GM12878 (cell line): ENCODE data around the gene TMCC2. TPM values are rescaled to one million over a fixed set of nuclear protein-coding genes. Genes with fewer than 3 reads are reported as not detected.

Experiments used
- ATAC-seq: fragments of 200-7000 bp; cut with Tn5 transposase; 3 replicates; pipeline ENCODE4 v1.9.1; 2020; ENCODE audit warnings: mild to moderate bottlenecking, moderate library complexity
- BruUV-seq: library from RNA; stranded (reverse); fragments of 400-500 nt; replicated peaks from 2 replicates; lab custom pipeline; 2021; lab: Mats Ljungman, UMichigan
- CTCF ChIA-PET: fragments of 300-600 bp; sonication (Branson Sonifier 250); formaldehyde crosslinking; extraction: SDS; loops from one replicate; lab custom pipeline; 2021; ENCODE audit warnings: inconsistent platforms; lab: Yijun Ruan, JAX
- POLR2A ChIA-PET: fragments of 350-600 bp; formaldehyde crosslinking; extraction: SDS; loops from one replicate; lab custom pipeline; 2021; ENCODE audit warnings: inconsistent platforms; lab: Charles Lee
- RAD21 ChIA-PET: fragments of 300-600 bp; sonication (Branson Sonifier 250); formaldehyde crosslinking; loops from one replicate; lab custom pipeline; 2023; ENCODE audit warnings: antibody characterized with exemption; ENCODE audit not compliant: unreplicated experiment; lab: Charles Lee
- SMC1A ChIA-PET: fragments of 300-600 bp; sonication (Branson Sonifier 250); formaldehyde crosslinking; loops from one replicate; lab custom pipeline; 2023; ENCODE audit not compliant: unreplicated experiment, uncharacterized antibody; lab: Charles Lee
- DNase-seq: peaks from one replicate; pipeline ENCODE4 v3.0.0-alpha.2; 2011; ENCODE audit warnings: low read depth, low spot score
- FAIRE-seq: peaks from 3 replicates; lab custom pipeline; 2011; peaks lifted over from hg19 to GRCh38; lab: Jason Lieb, UNC
- H2AFZ ChIP-seq: 2 replicates; pipeline ENCODE4 v1.6.0; 2011; ENCODE audit warnings: low read depth, low read length, control low read depth; ENCODE audit not compliant: control insufficient read depth
- H3K27ac ChIP-seq: 2 replicates; pipeline ENCODE4 v1.5.1; 2011; ENCODE audit warnings: control low read depth; ENCODE audit not compliant: control insufficient read depth, insufficient read depth
- H3K27me3 ChIP-seq, 2 experiments: replicated peaks in 1 of 2; 2 replicates each; pipeline versions ENCODE4 v1.6.0 to v1.6.1; 2011; ENCODE audit warnings: low read length in 1 of 2; ENCODE audit not compliant: control insufficient read depth in 2 of 2, insufficient read depth in 2 of 2
- H3K36me3 ChIP-seq, 2 experiments: 2 replicates each; pipeline ENCODE4 v1.5.1; 2011; ENCODE audit warnings: low read length in 1 of 2; ENCODE audit not compliant: control insufficient read depth in 2 of 2, insufficient read depth in 2 of 2
- H3K4me1 ChIP-seq: 2 replicates; pipeline ENCODE4 v1.6.1; 2011; ENCODE audit warnings: mild to moderate bottlenecking, low read length, moderate library complexity, mixed read lengths; ENCODE audit not compliant: control insufficient read depth, insufficient read depth
- H3K4me2 ChIP-seq: 2 replicates; pipeline ENCODE4 v1.6.0; 2011; ENCODE audit warnings: control low read depth; ENCODE audit not compliant: control insufficient read depth, insufficient read depth
- H3K4me3 ChIP-seq: fragments of 200-600 bp; sonication (generic); 2 replicates; pipeline ENCODE4 v1.5.1; 2016
- H3K79me2 ChIP-seq: 2 replicates; pipeline ENCODE4 v1.6.0; 2011; ENCODE audit warnings: low read length; ENCODE audit not compliant: control insufficient read depth, insufficient read depth
- H3K9ac ChIP-seq: 2 replicates; pipeline ENCODE4 v1.8.0; 2011; ENCODE audit warnings: low read length, control low read depth, mixed read lengths; ENCODE audit not compliant: control insufficient read depth, insufficient read depth
- H3K9me3 ChIP-seq: replicated peaks from 3 replicates; pipeline ENCODE4 v1.5.1; 2011; ENCODE audit warnings: mild to moderate bottlenecking, low read length; ENCODE audit not compliant: control insufficient read depth, insufficient read depth
- H4K20me1 ChIP-seq: 2 replicates; pipeline ENCODE4 v1.6.0; 2011; ENCODE audit not compliant: control insufficient read depth, insufficient read depth
- ATF7 ChIP-seq: fragments of 450-650 bp; IDR thresholded peaks from 2 replicates; pipeline ENCODE4 v1.6.1; 2016; ENCODE audit warnings: low read depth, mild to moderate bottlenecking
- BHLHE40 ChIP-seq, 2 experiments: fragments of 450-650 bp in 1 of 2; IDR thresholded peaks; 2 replicates each; pipeline ENCODE4 v1.6.1; 2011 to 2017; ENCODE audit warnings: low read depth in 2 of 2, borderline replicate concordance in 1 of 2, improper control_type of control experiment in 1 of 2, low read length in 1 of 2, mild to moderate bottlenecking in 1 of 2
- CTCF ChIP-seq, 3 experiments: IDR thresholded peaks in 2 of 3; conservative IDR thresholded peaks in 1 of 3; 2 replicates each; pipeline ENCODE4 v1.5.1; 2011; ENCODE audit warnings: low read depth in 3 of 3, low read length in 3 of 3, mild to moderate bottlenecking in 3 of 3, control low read depth in 2 of 3, moderate library complexity in 2 of 3, inconsistent platforms in 1 of 3, mixed read lengths in 1 of 3; ENCODE audit not compliant: control insufficient read depth in 2 of 3, insufficient read depth in 1 of 3; ENCODE audit errors: extremely low read depth in 1 of 3
- DPF2 ChIP-seq: fragments of 450-650 bp; IDR thresholded peaks from 2 replicates; pipeline ENCODE4 v1.6.1; 2017; ENCODE audit warnings: mild to moderate bottlenecking
- E2F4 ChIP-seq: IDR thresholded peaks from 2 replicates; pipeline ENCODE4 v1.6.1; 2012; ENCODE audit warnings: low read depth, low read length, improper control_type of control experiment
- EGR1 ChIP-seq, 2 experiments: IDR thresholded peaks; 1 replicate in 1 of 2; 2 replicates in 1 of 2; pipeline ENCODE4 v1.6.1; 2011 to 2012; ENCODE audit warnings: low read depth in 2 of 2, low read length in 2 of 2, borderline replicate concordance in 1 of 2, mild to moderate bottlenecking in 1 of 2, moderate library complexity in 1 of 2
- FOXK2 ChIP-seq: fragments of 450-650 bp; IDR thresholded peaks from 2 replicates; pipeline ENCODE4 v1.6.1; 2017; ENCODE audit warnings: mild to moderate bottlenecking, moderate library complexity
- HDAC6 ChIP-seq: fragments of 200-600 bp; sonication (generic); IDR thresholded peaks from one replicate; pipeline ENCODE4 v1.8.0; 2017; ENCODE audit warnings: antibody characterized with exemption; ENCODE audit not compliant: unreplicated experiment
- MYC ChIP-seq: IDR thresholded peaks from 2 replicates; pipeline ENCODE4 v1.6.1; 2011; ENCODE audit warnings: mild to moderate bottlenecking, low read length, moderate library complexity, inconsistent platforms; ENCODE audit not compliant: insufficient read depth, insufficient replicate concordance, insufficient read length, severe bottlenecking
- POLR2A ChIP-seq: IDR thresholded peaks from 2 replicates; pipeline ENCODE4 v1.6.1; 2011; ENCODE audit warnings: low read depth, mild to moderate bottlenecking, low read length
- RAD21 ChIP-seq: IDR thresholded peaks from 2 replicates; pipeline ENCODE4 v1.6.1; 2011; ENCODE audit warnings: mild to moderate bottlenecking, low read depth, low read length, moderate library complexity; ENCODE audit not compliant: insufficient read depth
- RUNX3 ChIP-seq: IDR thresholded peaks from 2 replicates; pipeline ENCODE4 v1.6.1; 2012; ENCODE audit warnings: low read length, inconsistent platforms
- SIN3A ChIP-seq: IDR thresholded peaks from 2 replicates; pipeline ENCODE4 v1.6.1; 2012; ENCODE audit warnings: low read depth, low read length, improper control_type of control experiment
- SIX5 ChIP-seq: IDR thresholded peaks from 2 replicates; pipeline ENCODE4 v1.6.1; 2011; ENCODE audit warnings: mild to moderate bottlenecking, low read depth, low read length, moderate library complexity; ENCODE audit not compliant: severe bottlenecking
- SMC3 ChIP-seq: IDR thresholded peaks from 2 replicates; pipeline ENCODE4 v1.6.1; 2011; ENCODE audit warnings: low read length, improper control_type of control experiment, borderline replicate concordance
- SRF ChIP-seq, 2 experiments: IDR thresholded peaks; 2 replicates each; pipeline ENCODE4 v1.6.1; 2011; ENCODE audit warnings: low read depth in 2 of 2, low read length in 2 of 2, mild to moderate bottlenecking in 1 of 2, moderate library complexity in 1 of 2
- STAT3 ChIP-seq: IDR thresholded peaks from 2 replicates; pipeline ENCODE4 v1.6.1; 2011; ENCODE audit warnings: low read depth, low read length, improper control_type of control experiment
- TCF12 ChIP-seq: IDR thresholded peaks from 2 replicates; pipeline ENCODE4 v1.6.1; 2011; ENCODE audit warnings: low read depth, mild to moderate bottlenecking, low read length
- ZNF207 ChIP-seq: fragments of 450-650 bp; IDR thresholded peaks from 2 replicates; pipeline ENCODE4 v1.6.1; 2014; ENCODE audit warnings: antibody characterized with exemption, mild to moderate bottlenecking, borderline replicate concordance
- ZNF24 ChIP-seq: fragments of 450-650 bp; IDR thresholded peaks from 2 replicates; pipeline ENCODE4 v1.6.1; 2017; ENCODE audit warnings: antibody characterized with exemption, mild to moderate bottlenecking
- WGBS: methylation state at CpG from one replicate; pipeline ENCODE4 v1.1.6; 2016; ENCODE audit warnings: low lambda C conversion rate; ENCODE audit not compliant: insufficient replicate concordance, insufficient coverage; ENCODE audit errors: missing lambda C conversion rate; 5-methylcytosine and 5-hydroxymethylcytosine counted together
- in situ Hi-C: fragments of 300-500 bp; cut with MboI; formaldehyde crosslinking; loops from 9 replicates; pipeline ENCODE4 v1.14.3; 2018; ENCODE audit warnings: mixed read lengths
- intact Hi-C: fragments of 100-400 bp; cut with micrococcal nuclease; formaldehyde crosslinking; loops from one replicate; pipeline ENCODE4 v1.14.2; 2022; ENCODE audit not compliant: unreplicated experiment
- polyA plus RNA-seq, 11 experiments: library from polyadenylated mRNA; depleted of rRNA in 4 of 11; unstranded in 6 of 11; stranded (reverse) in 5 of 11; fragments of >200 nt; fragmentation: Nextera tagmentation in 4 of 11; fragmentation: Illumina TruSeq in 1 of 11; extraction: Ambion mirVana in 4 of 11; extraction: Trizol in 1 of 11; gene quantifications; 1 replicate in 1 of 11; 2 replicates in 10 of 11; pipeline versions ENCODE4 v1.2.1 to v1.2.3, GENCODE V29; 2011 to 2016; ENCODE audit warnings: inconsistent platforms in 2 of 11, missing spikeins in 2 of 11, low read depth in 1 of 11
- total RNA-seq, 4 experiments: library from RNA; depleted of rRNA in 3 of 4; stranded (reverse); fragments of >200 nt in 3 of 4; fragmentation: Illumina TruSeq in 1 of 4; extraction: Trizol in 1 of 4; gene quantifications; 2 replicates each; pipeline versions ENCODE4 v1.2.1 to v1.2.3, GENCODE V29; 2013 to 2021
- TF ChIP-seq, protein P1 (sequence below): fragments of 450-650 bp; IDR thresholded peaks from 2 replicates; pipeline ENCODE4 v1.6.1; 2016; ENCODE audit warnings: mild to moderate bottlenecking

TMCC2 gene
- total and polyA plus RNA-seq, 10 of the 15 experiments (the other 5 are each of a cell fraction or from before 2014, with no cell fraction given): 0.06 to 2.3 (median 0.76) TPM

- no peak overlapping the region for H3K9ac ChIP-seq
- TF ChIP-seq CTCF (IDR thresholded peaks at IDR 0.05 in 2 of 3, conservative IDR thresholded peaks at IDR 0.05 in 1 of 3; ENCODE audit: control insufficient read depth in 2 of 3, extremely low read depth in 1 of 3, insufficient read depth in 1 of 3, low read depth in 3 of 3, low read length in 3 of 3) (peak in 2 of 3 experiments; percentile 51 to 62; a peak in 4 of 6 replicates), POLR2A (no peak), MYC (no peak), EGR1 (IDR thresholded peaks at IDR 0.05; ENCODE audit: borderline replicate concordance in 1 of 2, low read depth in 2 of 2, low read length in 2 of 2) (peak in 1 of 2 experiments; percentile 79; a peak in 1 of 3 replicates), ATF7 (no peak), HDAC6 (no peak), E2F4 (no peak), ZNF207 (no peak), ZNF24 (no peak), TCF12 (no peak), SMC3 (peak; percentile 49; the same call in 1 of the 2 replicates), SIN3A (no peak), SRF (IDR thresholded peaks at IDR 0.05; ENCODE audit: low read depth in 2 of 2, low read length in 2 of 2) (no peak), DPF2 (no peak), FOXK2 (no peak), RAD21 (peak; percentile 70), SIX5 (no peak), BHLHE40 (IDR thresholded peaks at IDR 0.05; ENCODE audit: borderline replicate concordance in 1 of 2, low read depth in 2 of 2, low read length in 1 of 2) (no peak), RUNX3 (no peak), STAT3 (no peak)
- TF ChIP-seq, protein P1, sequence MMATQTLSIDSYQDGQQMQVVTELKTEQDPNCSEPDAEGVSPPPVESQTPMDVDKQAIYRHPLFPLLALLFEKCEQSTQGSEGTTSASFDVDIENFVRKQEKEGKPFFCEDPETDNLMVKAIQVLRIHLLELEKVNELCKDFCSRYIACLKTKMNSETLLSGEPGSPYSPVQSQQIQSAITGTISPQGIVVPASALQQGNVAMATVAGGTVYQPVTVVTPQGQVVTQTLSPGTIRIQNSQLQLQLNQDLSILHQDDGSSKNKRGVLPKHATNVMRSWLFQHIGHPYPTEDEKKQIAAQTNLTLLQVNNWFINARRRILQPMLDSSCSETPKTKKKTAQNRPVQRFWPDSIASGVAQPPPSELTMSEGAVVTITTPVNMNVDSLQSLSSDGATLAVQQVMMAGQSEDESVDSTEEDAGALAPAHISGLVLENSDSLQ: 0 out of 2 replicates have a peak, but pooled peaks have one; percentile 37
These were observed 1.7 kb downstream of the TMCC2 start for GRCh38 chr1:205229399-205229871.

More at GRCh38 chr1:205229399-205229871, 1.7 kb downstream of the TMCC2 start:
- BruUV-seq: no TSS peak
- Histone ChIP-seq H4K20me1 (no peaks in the 10 kb centered on the region), H2AFZ (no peak overlapping the region), H3K27me3 (peaks cover 2 to 15% of the 10 kb centered on the region in 2 experiments; a peak in 3 of 4 replicates), H3K4me2 (peak overlapping the region; percentile 90; the same call in 1 of the 2 replicates), H3K27ac (no peak overlapping the region), H3K9me3 (no peaks in the 10 kb centered on the region), H3K4me3 (no peak overlapping the region), H3K4me1 (peaks cover 37% of the 10 kb centered on the region), H3K79me2 (no peaks in the 10 kb centered on the region), H3K36me3 (no peaks in the 10 kb centered on the region)
- 0% methylated on average over 9 of the region's 15 CpGs for WGBS
- DNase-seq (no peak), FAIRE-seq (no peak), ATAC-seq (peak; percentile 79)
- ChIA-PET SMC1A (interaction anchor here (0.8 to 12.1 kb wide), 30 partner anchors 10 to 250 kb away, joined by 3 to 427 read pairs (median 5); no protein-coding TSS in a partner anchor), RAD21 (interaction anchor here (0.6 to 24.5 kb wide), 32 partner anchors 10 to 423 kb away, joined by 3 to 728 read pairs (median 6); partner anchors contain the start of genes DSTYK and NUAK2), POLR2A (interaction anchor here (0.8 to 5.2 kb wide), 8 partner anchors 9 to 89 kb away, joined by 3 to 75 read pairs (median 6); no protein-coding TSS in a partner anchor), CTCF (interaction anchor here (0.6 to 19.1 kb wide), 41 partner anchors 9 to 713 kb away, joined by 3 to 836 read pairs (median 5); partner anchors contain the start of genes MDM4, NUAK2 and RBBP5)
- in situ Hi-C loops (no loop called here), intact Hi-C loops (no loop called here)
